Embryonic facial prominence (tissue), 1 donor: ENCODE results near the gene STARD5.

Experiments used
- DNase-seq: peaks from one replicate; pipeline ENCODE4 v3.0.0-alpha.2; 2016; ENCODE audit errors: extremely low spot score

STARD5 gene

DNA sequence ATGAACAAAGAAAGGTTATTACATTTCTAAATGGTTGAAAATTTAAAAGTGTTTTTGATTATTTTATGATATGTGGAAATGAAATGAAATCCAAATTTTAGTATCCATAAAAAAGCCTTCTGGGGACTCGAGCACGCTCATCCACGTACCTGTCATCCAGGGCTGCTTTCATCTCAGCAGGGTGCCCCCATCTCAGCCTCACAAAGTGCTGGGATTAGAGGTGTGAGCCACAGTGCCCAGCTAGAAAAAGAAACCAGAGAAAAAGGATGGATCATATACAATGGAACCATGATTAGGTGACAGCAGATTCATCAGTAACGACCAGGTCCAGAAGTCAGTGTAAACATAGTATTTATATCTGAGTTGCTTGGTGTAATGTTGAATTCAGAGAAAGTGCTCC is 49.7 kb downstream of the STARD5 start:
- DNase-seq: no peak

DNA sequence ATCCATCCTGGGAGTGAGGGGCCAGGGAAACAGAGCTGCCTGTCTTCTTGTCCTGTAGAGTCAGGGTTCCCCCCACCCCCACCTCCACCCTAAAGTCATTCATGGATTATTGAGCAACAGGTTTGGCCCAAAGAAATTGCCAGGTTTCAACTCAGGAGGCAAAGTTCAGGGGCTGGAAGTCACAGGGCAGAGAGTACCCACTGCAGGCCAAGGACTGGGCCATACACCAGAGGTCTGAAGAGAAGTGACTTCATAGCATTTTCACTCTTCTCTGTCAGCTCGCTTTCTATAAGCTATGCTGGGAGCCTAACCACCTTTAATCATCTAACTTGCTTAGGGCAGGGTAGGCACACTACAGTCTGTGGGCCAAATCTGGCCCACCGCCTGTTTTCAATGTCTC is 50.1 kb downstream of the STARD5 start:
- DNase-seq: no peak

- DNase-seq: no peak
These were observed 50.7 kb downstream of the STARD5 start for GRCh38 chr15:81273200-81273599.

GRCh38 chr15:81271761-81272644 is 51.9 kb downstream of the STARD5 start:
- no peak for DNase-seq

GRCh38 chr15:81270781-81271491 is 53.0 kb downstream of the STARD5 start:
- DNase-seq: no peak

DNA sequence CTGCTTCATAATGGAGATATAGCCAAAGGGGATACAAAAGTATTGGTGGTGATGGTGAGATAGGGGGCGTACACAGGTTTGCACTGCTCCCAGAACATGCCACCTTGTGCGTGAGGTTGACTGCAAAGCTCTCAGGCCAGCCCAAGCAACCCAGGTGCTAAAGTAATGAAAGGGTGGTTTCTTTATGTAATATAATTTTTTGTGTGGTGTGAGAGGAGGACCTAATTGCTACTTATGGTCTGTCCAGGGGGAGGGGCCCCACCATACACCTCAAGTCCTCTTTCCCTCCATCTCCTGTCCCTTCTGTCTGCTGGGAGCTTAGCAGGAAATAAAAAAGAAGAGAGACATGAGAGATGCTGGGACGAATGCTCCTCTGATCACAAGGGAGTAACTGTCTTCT is 53.8 kb downstream of the STARD5 start:
- DNase-seq: no peak

GRCh38 chr15:81268881-81269601 is 54.9 kb downstream of the STARD5 start:
- DNase-seq: no peak

- DNase-seq: no peak
These were observed 55.6 kb downstream of the STARD5 start for GRCh38 chr15:81268340-81268739.

DNA sequence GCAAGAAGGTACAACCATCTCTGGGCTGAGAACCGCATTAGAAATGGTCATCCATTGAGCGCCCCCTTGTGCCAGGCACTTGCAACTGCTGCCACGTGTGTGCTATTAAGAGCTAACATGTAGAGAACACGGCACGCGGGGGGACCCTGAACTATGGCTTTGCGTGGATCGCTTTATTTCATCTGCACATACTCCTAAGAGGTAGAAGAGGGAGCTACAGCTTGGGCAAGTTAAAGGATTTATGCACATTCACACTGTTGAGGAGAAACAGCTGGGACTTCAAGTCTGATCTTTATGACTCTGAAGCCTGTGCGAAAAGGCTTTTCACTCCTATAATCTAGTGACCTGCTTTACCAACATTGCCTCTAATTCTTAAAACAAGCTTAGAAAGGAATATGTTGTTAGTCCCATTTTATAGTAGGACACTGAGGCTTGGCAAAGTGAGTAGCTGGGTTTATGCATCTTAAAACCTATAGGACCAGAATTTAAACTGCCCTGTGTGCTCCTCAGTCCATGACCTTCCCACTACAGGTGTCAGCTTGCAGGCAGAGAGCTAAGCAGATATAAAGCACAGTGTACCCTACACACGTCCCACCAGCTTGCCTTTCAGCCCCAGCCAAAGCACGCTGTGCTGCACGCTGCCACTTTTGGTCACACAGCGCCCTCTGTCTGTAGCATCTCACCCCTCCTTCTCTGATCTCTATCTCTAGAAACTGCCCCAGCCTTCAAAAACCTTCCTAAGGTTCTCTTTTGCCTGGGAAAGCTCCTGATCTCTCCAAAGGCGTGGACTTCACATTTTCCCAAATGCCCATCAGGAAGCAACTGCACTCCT is 57.8 kb downstream of the STARD5 start:
- DNase-seq: peak; percentile 75

GRCh38 chr15:81265256-81265943 is 58.5 kb downstream of the STARD5 start:
- no peak for DNase-seq

GRCh38 chr15:81264072-81264857 is 59.7 kb downstream of the STARD5 start:
- DNase-seq: no peak

- DNase-seq: no peak
These were observed 60.5 kb downstream of the STARD5 start for GRCh38 chr15:81263477-81263876.

GRCh38 chr15:81261172-81261811 is 62.6 kb downstream of the STARD5 start:
- no peak for DNase-seq

GRCh38 chr15:81259760-81260298 is 64.1 kb downstream of the STARD5 start:
- DNase-seq: no peak
